GM12878 (cell line): ENCODE results near the gene CD2.

Source experiments
- E2F4 ChIP-seq: IDR thresholded peaks from 2 replicates; pipeline ENCODE4 v1.6.1; 2012; ENCODE audit warnings: low read depth, low read length, improper control_type of control experiment
- FOXM1 ChIP-seq: IDR thresholded peaks from 2 replicates; pipeline ENCODE4 v1.6.1; 2012; ENCODE audit warnings: low read depth, mild to moderate bottlenecking, inconsistent platforms, low read length, moderate library complexity
- MYC ChIP-seq: IDR thresholded peaks from 2 replicates; pipeline ENCODE4 v1.6.1; 2011; ENCODE audit warnings: mild to moderate bottlenecking, low read length, moderate library complexity, inconsistent platforms; ENCODE audit not compliant: insufficient read depth, insufficient replicate concordance, insufficient read length, severe bottlenecking
- NR2C1 ChIP-seq: fragments of 450-650 bp; IDR thresholded peaks from 2 replicates; pipeline ENCODE4 v1.6.1; 2017; ENCODE audit warnings: antibody characterized with exemption, mild to moderate bottlenecking, moderate library complexity
- POLR2A ChIP-seq: IDR thresholded peaks from 2 replicates; pipeline ENCODE4 v1.6.1; 2011; ENCODE audit warnings: low read depth, mild to moderate bottlenecking, low read length
- SMC3 ChIP-seq: IDR thresholded peaks from 2 replicates; pipeline ENCODE4 v1.6.1; 2011; ENCODE audit warnings: low read length, improper control_type of control experiment, borderline replicate concordance
- TF ChIP-seq, protein P1 (sequence below), 3 experiments: IDR thresholded peaks in 2 of 3; conservative IDR thresholded peaks in 1 of 3; 2 replicates each; pipeline ENCODE4 v1.5.1; 2011; ENCODE audit warnings: low read depth in 3 of 3, low read length in 3 of 3, mild to moderate bottlenecking in 3 of 3, control low read depth in 2 of 3, moderate library complexity in 2 of 3, inconsistent platforms in 1 of 3, mixed read lengths in 1 of 3; ENCODE audit not compliant: control insufficient read depth in 2 of 3, insufficient read depth in 1 of 3; ENCODE audit errors: extremely low read depth in 1 of 3

DNA sequence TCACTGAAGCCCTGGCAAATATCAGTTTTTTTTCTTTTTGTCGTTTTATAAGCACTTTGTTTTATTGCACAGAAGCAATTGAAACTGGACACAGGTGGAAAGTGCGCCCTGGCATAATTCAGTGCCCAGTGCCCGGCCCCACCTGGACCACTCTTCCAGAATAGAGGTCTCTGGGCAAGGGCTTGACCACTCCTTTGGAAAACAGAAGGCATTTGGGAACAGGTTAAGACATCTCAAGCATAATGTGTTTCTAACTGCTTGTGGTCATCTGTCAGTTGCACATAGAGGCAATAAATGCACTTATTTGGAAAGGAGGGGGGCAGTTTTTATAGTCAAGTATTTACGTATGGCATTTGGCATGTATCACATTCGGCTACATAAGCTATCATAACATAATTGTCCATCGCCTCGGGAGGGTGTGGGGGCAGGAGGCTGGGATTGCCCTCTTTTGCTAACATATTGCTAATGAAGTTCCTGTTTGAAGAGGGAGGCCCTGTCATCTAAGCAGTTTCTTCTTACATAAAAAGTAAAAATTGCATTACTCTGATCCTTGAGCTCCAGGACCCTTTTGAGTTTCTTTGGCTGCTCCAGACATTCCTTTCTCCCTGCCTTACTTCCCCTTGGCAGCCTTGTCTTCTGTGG, 14.7 kb upstream of the CD2 start:
- TF ChIP-seq NR2C1 (no peak), SMC3 (no peak), MYC (no peak), E2F4 (no peak), FOXM1 (no peak), POLR2A (no peak)
- TF ChIP-seq, protein P1, sequence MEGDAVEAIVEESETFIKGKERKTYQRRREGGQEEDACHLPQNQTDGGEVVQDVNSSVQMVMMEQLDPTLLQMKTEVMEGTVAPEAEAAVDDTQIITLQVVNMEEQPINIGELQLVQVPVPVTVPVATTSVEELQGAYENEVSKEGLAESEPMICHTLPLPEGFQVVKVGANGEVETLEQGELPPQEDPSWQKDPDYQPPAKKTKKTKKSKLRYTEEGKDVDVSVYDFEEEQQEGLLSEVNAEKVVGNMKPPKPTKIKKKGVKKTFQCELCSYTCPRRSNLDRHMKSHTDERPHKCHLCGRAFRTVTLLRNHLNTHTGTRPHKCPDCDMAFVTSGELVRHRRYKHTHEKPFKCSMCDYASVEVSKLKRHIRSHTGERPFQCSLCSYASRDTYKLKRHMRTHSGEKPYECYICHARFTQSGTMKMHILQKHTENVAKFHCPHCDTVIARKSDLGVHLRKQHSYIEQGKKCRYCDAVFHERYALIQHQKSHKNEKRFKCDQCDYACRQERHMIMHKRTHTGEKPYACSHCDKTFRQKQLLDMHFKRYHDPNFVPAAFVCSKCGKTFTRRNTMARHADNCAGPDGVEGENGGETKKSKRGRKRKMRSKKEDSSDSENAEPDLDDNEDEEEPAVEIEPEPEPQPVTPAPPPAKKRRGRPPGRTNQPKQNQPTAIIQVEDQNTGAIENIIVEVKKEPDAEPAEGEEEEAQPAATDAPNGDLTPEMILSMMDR (IDR thresholded peaks at IDR 0.05 in 2 of 3, conservative IDR thresholded peaks at IDR 0.05 in 1 of 3; ENCODE audit: control insufficient read depth in 2 of 3, extremely low read depth in 1 of 3, insufficient read depth in 1 of 3, low read depth in 3 of 3, low read length in 3 of 3), result no peak
